WTC11 (cell line): ENCODE data around the gene MYOM1. TPM values are rescaled to one million over a fixed set of nuclear protein-coding genes. Genes with fewer than 3 reads are reported as not detected.

Source experiments
- ATAC-seq: fragments of 200-7000 bp; cut with Tn5 transposase; 2 replicates; pipeline ENCODE4 v1.10.0; 2021; ENCODE audit warnings: mild to moderate bottlenecking, moderate library complexity
- CTCF ChIA-PET: fragments of 300-600 bp; sonication (Branson Sonifier 250); formaldehyde crosslinking; loops from one replicate; lab custom pipeline; 2021; ENCODE audit warnings: antibody characterized with exemption; lab: Charles Lee
- POLR2A ChIA-PET: fragments of 350-600 bp; sonication (Branson Sonifier 250); formaldehyde crosslinking; loops from one replicate; lab custom pipeline; 2021; ENCODE audit warnings: antibody characterized with exemption; lab: Charles Lee
- DNase-seq: peaks from one replicate; pipeline ENCODE4 v3.0.0; 2021; ENCODE audit warnings: low spot score
- H3K27ac Mint-ChIP-seq: 2 replicates; pipeline ENCODE4 v1.8.0; 2021; ENCODE audit warnings: mixed read lengths
- H3K27me3 Mint-ChIP-seq: 2 replicates; pipeline ENCODE4 v1.8.0; 2021; ENCODE audit warnings: low read depth, mild to moderate bottlenecking, moderate library complexity, mixed read lengths
- H3K36me3 Mint-ChIP-seq: 2 replicates; pipeline ENCODE4 v1.8.0; 2021; ENCODE audit warnings: mixed read lengths
- H3K4me1 Mint-ChIP-seq: 2 replicates; pipeline ENCODE4 v1.8.0; 2022; ENCODE audit warnings: mixed read lengths
- H3K4me3 Mint-ChIP-seq: 2 replicates; pipeline ENCODE4 v1.8.0; 2021; ENCODE audit warnings: mild to moderate bottlenecking, moderate library complexity, mixed read lengths
- H3K9me3 Mint-ChIP-seq: 2 replicates; pipeline ENCODE4 v1.8.0; 2021; ENCODE audit warnings: mixed read lengths
- ATF1 ChIP-seq: sonication (generic); formaldehyde crosslinking; IDR thresholded peaks from 2 replicates; pipeline ENCODE4 v1.8.1; 2023; ENCODE audit warnings: mild to moderate bottlenecking, moderate library complexity, missing genetic modification reagents
- ATF6 ChIP-seq: sonication (generic); formaldehyde crosslinking; IDR thresholded peaks from 2 replicates; pipeline ENCODE4 v1.8.1; 2023; ENCODE audit warnings: mild to moderate bottlenecking, missing genetic modification reagents
- ELF4 ChIP-seq: sonication (generic); formaldehyde crosslinking; IDR thresholded peaks from 2 replicates; pipeline ENCODE4 v1.8.1; 2022; ENCODE audit warnings: low read depth, mild to moderate bottlenecking, moderate library complexity, missing genetic modification reagents
- EMX1 ChIP-seq: fragments of 250-450 bp; sonication (Bioruptor Pico); IDR thresholded peaks from 2 replicates; pipeline ENCODE4 v1.8.0; 2021; ENCODE audit warnings: mild to moderate bottlenecking
- JAZF1 ChIP-seq: fragments of 250-450 bp; sonication (Bioruptor Pico); IDR thresholded peaks from 2 replicates; pipeline ENCODE4 v1.9.0; 2021; ENCODE audit warnings: moderate library complexity, mild to moderate bottlenecking, inconsistent platforms
- JUN ChIP-seq: sonication (generic); formaldehyde crosslinking; IDR thresholded peaks from 2 replicates; pipeline ENCODE4 v1.8.0; 2023; ENCODE audit warnings: mild to moderate bottlenecking, missing genetic modification reagents
- MXD4 ChIP-seq: fragments of 250-450 bp; sonication (Bioruptor Pico); IDR thresholded peaks from 2 replicates; pipeline ENCODE4 v1.8.0; 2021; ENCODE audit warnings: mild to moderate bottlenecking, moderate library complexity, borderline replicate concordance
- SMAD3 ChIP-seq: sonication (generic); formaldehyde crosslinking; IDR thresholded peaks from 2 replicates; pipeline ENCODE4 v1.8.0; 2022; ENCODE audit warnings: missing genetic modification reagents, mild to moderate bottlenecking, borderline replicate concordance
- STAT6 ChIP-seq: sonication (generic); formaldehyde crosslinking; conservative IDR thresholded peaks from 2 replicates; pipeline ENCODE4 v1.8.1; 2023; ENCODE audit warnings: mild to moderate bottlenecking, low read depth, missing genetic modification reagents, moderate library complexity
- ZNF138 ChIP-seq: sonication (generic); formaldehyde crosslinking; conservative IDR thresholded peaks from 2 replicates; pipeline ENCODE4 v1.8.1; 2022; ENCODE audit warnings: mild to moderate bottlenecking, moderate library complexity, missing genetic modification reagents
- ZNF219 ChIP-seq: sonication (generic); formaldehyde crosslinking; IDR thresholded peaks from 2 replicates; pipeline ENCODE4 v1.8.0; 2023; ENCODE audit warnings: missing genetic modification reagents, mild to moderate bottlenecking, borderline replicate concordance
- ZNF423 ChIP-seq: fragments of 250-450 bp; sonication (Bioruptor Pico); IDR thresholded peaks from 2 replicates; pipeline ENCODE4 v2.1.2; 2022; ENCODE audit warnings: mild to moderate bottlenecking, moderate library complexity
- ZNF671 ChIP-seq: fragments of 250-450 bp; sonication (Bioruptor Pico); IDR thresholded peaks from 2 replicates; pipeline ENCODE4 v1.8.0; 2021; ENCODE audit warnings: mild to moderate bottlenecking
- total RNA-seq: library from RNA; stranded (reverse); gene quantifications from 3 replicates; pipeline ENCODE4 v1.2.3, GENCODE V29; 2021
- TF ChIP-seq, protein P1 (sequence below): fragments of 250-450 bp; sonication (Bioruptor Pico); IDR thresholded peaks from 2 replicates; pipeline ENCODE4 v1.9.0; 2021; ENCODE audit warnings: mild to moderate bottlenecking
- TF ChIP-seq, protein P2 (sequence below): fragments of 250-450 bp; sonication (Bioruptor Pico); IDR thresholded peaks from 2 replicates; pipeline ENCODE4 v2.1.2; 2022; ENCODE audit warnings: mild to moderate bottlenecking, moderate library complexity
- TF ChIP-seq, protein P3 (sequence below): fragments of 250-450 bp; sonication (Bioruptor Pico); IDR thresholded peaks from 2 replicates; pipeline ENCODE4 v1.8.0; 2021; ENCODE audit warnings: mild to moderate bottlenecking
- TF ChIP-seq, protein P4 (sequence below): sonication (generic); formaldehyde crosslinking; IDR thresholded peaks from 2 replicates; pipeline ENCODE4 v1.8.0; 2022; ENCODE audit warnings: mild to moderate bottlenecking, missing genetic modification reagents

The MYOM1 gene
- total RNA-seq, 1 experiment from 2014 or later = 0.35 TPM

DNA sequence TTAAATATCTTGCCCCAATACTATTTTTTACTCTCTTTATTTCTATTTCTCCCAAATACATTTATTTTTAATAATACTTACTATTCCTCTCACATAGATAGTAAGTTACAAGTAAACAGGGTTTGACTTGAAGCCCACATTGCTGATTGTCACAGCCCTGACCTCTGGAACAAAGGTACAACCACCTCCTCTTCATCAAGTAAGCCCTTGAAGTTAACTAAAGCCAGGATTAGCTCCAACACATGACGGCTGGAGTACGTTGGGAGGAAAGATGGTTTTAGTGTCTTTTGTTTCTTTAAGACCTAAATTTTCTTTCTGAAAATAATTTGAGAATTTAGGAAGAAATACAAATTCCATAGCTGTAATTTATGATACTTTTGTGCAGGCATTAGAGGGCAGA is 949 bp downstream of the MYOM1 start:
- H3K4me3 Mint-ChIP-seq = no peak overlapping the region
- POLR2A ChIA-PET = no interaction called here
- no peak for TF ChIP-seq STAT6 (CRISPR knock-in tag)
- no peak for TF ChIP-seq ATF1 (CRISPR knock-in tag)
- TF ChIP-seq, protein P1, sequence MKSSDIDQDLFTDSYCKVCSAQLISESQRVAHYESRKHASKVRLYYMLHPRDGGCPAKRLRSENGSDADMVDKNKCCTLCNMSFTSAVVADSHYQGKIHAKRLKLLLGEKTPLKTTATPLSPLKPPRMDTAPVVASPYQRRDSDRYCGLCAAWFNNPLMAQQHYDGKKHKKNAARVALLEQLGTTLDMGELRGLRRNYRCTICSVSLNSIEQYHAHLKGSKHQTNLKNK (CRISPR knock-in tag) = no peak
- no peak for TF ChIP-seq ZNF423 (CRISPR knock-in tag)
- TF ChIP-seq, protein P2, sequence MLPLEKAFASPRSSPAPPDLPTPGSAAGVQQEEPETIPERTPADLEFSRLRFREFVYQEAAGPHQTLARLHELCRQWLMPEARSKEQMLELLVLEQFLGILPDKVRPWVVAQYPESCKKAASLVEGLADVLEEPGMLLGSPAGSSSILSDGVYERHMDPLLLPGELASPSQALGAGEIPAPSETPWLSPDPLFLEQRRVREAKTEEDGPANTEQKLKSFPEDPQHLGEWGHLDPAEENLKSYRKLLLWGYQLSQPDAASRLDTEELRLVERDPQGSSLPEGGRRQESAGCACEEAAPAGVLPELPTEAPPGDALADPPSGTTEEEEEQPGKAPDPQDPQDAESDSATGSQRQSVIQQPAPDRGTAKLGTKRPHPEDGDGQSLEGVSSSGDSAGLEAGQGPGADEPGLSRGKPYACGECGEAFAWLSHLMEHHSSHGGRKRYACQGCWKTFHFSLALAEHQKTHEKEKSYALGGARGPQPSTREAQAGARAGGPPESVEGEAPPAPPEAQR = no peak
- no peak for TF ChIP-seq JUN (CRISPR knock-in tag)
- TF ChIP-seq EMX1 (CRISPR knock-in tag) = no peak
- TF ChIP-seq SMAD3 = no peak
- no peak for TF ChIP-seq MXD4 (CRISPR knock-in tag)
- TF ChIP-seq ZNF671 (CRISPR knock-in tag) = no peak
- no peak for TF ChIP-seq JAZF1 (CRISPR knock-in tag)
- H3K27me3 Mint-ChIP-seq = no peaks in the 10 kb centered on the region; the same call in 1 of the 2 replicates
- peaks cover 21% of the 10 kb centered on the region for H3K4me1 Mint-ChIP-seq
- no peaks in the 10 kb centered on the region for H3K36me3 Mint-ChIP-seq
- CTCF ChIA-PET = interaction anchor here (0.7 to 1.2 kb wide), 2 partner anchors 67 to 448 kb away, joined by 3 to 6 read pairs; no protein-coding TSS in a partner anchor
- DNase-seq = no peak
- no peak overlapping the region for H3K27ac Mint-ChIP-seq
- no peak for ATAC-seq
- peaks cover 9% of the 10 kb centered on the region; the same call in 1 of the 2 replicates for H3K9me3 Mint-ChIP-seq

DNA sequence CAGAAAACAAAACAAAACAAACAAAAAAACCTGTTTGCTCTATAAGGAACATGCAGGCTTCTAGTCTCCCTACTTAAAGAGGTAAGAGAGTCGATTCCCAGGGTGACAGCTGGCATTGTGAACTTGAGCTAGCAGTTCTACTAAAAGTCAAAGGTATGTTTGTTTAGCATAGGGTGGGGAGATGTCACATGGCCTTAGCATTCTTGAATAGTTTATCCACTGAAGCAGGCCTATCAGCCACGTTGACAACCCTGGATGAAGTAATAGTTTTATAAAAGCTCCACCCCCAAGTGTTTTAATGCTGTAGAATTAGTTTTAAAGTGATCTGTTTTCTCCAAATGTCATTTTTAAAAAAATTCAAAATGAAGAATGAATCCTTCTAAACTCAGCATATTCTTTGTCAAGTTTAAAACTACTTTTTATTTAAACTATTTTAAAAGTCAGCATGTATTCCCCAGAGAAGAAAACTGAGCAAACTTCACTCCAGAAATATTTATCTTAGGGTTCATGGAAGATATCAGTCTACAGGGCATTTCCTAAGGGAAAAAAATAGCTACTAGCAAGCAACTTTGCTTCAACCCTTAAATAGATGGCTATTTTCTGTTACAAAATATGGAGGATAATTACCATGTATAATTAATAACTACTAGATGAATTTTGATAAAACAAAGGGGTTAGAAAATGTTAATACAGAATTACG is 1.7 kb downstream of the MYOM1 start:
- peak; percentile 45; the same call in 1 of the 2 replicates for ATAC-seq

More for the DNA sequence above, 1.7 kb downstream of the MYOM1 start:
- Mint-ChIP-seq H3K27me3 (no peaks in the 10 kb centered on the region; the same call in 1 of the 2 replicates), H3K27ac (no peak overlapping the region), H3K4me3 (no peak overlapping the region), H3K36me3 (no peaks in the 10 kb centered on the region), H3K4me1 (peaks cover 24% of the 10 kb centered on the region), H3K9me3 (peaks cover 9% of the 10 kb centered on the region; the same call in 1 of the 2 replicates)
- CTCF ChIA-PET = no interaction called here
- TF ChIP-seq, protein P3, sequence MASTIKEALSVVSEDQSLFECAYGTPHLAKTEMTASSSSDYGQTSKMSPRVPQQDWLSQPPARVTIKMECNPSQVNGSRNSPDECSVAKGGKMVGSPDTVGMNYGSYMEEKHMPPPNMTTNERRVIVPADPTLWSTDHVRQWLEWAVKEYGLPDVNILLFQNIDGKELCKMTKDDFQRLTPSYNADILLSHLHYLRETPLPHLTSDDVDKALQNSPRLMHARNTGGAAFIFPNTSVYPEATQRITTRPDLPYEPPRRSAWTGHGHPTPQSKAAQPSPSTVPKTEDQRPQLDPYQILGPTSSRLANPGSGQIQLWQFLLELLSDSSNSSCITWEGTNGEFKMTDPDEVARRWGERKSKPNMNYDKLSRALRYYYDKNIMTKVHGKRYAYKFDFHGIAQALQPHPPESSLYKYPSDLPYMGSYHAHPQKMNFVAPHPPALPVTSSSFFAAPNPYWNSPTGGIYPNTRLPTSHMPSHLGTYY = no peak
- no peak for TF ChIP-seq ZNF138 (CRISPR knock-in tag)
- TF ChIP-seq ATF6 = no peak
- TF ChIP-seq ZNF219 (CRISPR knock-in tag) = no peak
- TF ChIP-seq, protein P4, sequence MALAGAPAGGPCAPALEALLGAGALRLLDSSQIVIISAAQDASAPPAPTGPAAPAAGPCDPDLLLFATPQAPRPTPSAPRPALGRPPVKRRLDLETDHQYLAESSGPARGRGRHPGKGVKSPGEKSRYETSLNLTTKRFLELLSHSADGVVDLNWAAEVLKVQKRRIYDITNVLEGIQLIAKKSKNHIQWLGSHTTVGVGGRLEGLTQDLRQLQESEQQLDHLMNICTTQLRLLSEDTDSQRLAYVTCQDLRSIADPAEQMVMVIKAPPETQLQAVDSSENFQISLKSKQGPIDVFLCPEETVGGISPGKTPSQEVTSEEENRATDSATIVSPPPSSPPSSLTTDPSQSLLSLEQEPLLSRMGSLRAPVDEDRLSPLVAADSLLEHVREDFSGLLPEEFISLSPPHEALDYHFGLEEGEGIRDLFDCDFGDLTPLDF (CRISPR knock-in tag) = no peak
- TF ChIP-seq ELF4 (CRISPR knock-in tag) = no peak
- POLR2A ChIA-PET = interaction anchor here (0.5 kb wide), 1 partner anchor 118 kb away, joined by 3 read pairs; no protein-coding TSS in a partner anchor
- no peak for DNase-seq
